Measurements from ENCODE around the gene PLA2R1.
A peak's percentile ranks its signal among the peaks of the same experiment; 100 is the strongest.

The PLA2R1 gene

DNA sequence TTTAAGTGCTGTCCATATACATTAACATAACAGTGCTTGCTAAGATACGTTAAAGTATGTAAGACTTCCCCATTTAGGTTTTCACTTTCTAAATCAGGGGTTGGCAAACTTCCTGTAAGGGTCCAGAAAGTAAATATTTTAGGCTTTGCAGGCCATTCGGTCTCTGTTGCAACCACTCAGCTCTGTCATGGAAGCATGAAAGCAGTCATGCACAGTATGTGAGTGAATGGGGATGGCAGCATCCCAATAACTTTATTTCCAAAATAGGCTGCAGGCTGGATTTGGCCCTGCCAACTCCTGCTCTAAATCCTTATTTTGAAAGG, 128.7 kb downstream of the PLA2R1 start:
- DNase-seq (ENCODE audit: extremely low read depth, low read depth): no peak
- H3K4me3 ChIP-seq (replicated peaks; ENCODE audit: low read depth, low read length): no peak overlapping the region
- TF ChIP-seq, protein P1, sequence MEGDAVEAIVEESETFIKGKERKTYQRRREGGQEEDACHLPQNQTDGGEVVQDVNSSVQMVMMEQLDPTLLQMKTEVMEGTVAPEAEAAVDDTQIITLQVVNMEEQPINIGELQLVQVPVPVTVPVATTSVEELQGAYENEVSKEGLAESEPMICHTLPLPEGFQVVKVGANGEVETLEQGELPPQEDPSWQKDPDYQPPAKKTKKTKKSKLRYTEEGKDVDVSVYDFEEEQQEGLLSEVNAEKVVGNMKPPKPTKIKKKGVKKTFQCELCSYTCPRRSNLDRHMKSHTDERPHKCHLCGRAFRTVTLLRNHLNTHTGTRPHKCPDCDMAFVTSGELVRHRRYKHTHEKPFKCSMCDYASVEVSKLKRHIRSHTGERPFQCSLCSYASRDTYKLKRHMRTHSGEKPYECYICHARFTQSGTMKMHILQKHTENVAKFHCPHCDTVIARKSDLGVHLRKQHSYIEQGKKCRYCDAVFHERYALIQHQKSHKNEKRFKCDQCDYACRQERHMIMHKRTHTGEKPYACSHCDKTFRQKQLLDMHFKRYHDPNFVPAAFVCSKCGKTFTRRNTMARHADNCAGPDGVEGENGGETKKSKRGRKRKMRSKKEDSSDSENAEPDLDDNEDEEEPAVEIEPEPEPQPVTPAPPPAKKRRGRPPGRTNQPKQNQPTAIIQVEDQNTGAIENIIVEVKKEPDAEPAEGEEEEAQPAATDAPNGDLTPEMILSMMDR (IDR thresholded peaks at IDR 0.05; ENCODE audit: low read depth, low read length, missing control alignments): no peak

GRCh38 chr2:159933040-159933726, 129.2 kb downstream of the PLA2R1 start:
- no peak for DNase-seq (ENCODE audit: extremely low read depth, low read depth)
- H3K4me3 ChIP-seq (replicated peaks; ENCODE audit: low read depth, low read length): no peak overlapping the region
- TF ChIP-seq, protein P1 (IDR thresholded peaks at IDR 0.05; ENCODE audit: low read depth, low read length, missing control alignments): no peak

DNA sequence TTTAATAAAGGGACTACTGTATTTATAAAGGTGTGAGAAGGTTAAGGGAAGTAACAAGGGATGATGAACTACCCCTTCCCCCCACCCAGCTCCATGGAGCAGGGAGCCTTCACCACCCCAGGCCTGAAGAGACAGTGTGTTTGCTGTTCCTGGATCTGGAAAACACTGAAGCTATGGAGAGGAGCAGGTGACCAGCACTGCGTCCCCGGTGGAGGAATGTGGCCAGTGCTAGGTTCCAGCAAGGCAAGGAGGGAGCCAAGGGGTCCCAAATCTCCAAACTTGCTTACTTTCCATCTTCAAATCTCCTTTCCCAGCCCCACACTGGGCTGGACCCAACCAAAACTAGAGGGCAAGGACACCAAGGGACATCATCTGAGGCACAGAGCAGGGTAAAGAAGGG, 135.7 kb downstream of the PLA2R1 start:
- TF ChIP-seq, protein P1 (IDR thresholded peaks at IDR 0.05; ENCODE audit: low read depth, low read length, missing control alignments): no peak
- H3K4me3 ChIP-seq (replicated peaks; ENCODE audit: low read depth, low read length): no peak overlapping the region
- no peak for DNase-seq (ENCODE audit: extremely low read depth, low read depth)

DNA sequence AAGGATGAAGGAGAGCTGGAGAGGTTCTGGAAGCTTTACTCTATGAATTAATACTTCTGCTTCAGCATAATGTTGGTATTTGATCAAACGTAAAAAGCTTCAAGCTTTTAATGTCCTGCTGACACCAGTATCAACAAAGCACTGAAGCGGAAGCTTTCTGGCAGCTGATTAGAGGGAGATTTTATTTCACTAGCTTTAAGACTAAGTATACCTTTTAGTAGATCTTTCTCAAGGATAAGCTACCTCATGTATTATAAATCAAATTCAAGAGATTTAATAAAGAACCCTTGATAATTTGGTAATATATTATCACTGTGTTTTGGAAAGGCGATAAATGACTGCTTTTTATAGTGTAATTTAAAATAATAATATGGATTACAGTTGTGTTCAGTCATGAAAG, 136.4 kb downstream of the PLA2R1 start:
- no peak overlapping the region for H3K4me3 ChIP-seq (replicated peaks; ENCODE audit: low read depth, low read length)
- no peak for DNase-seq (ENCODE audit: extremely low read depth, low read depth)
- TF ChIP-seq, protein P1 (IDR thresholded peaks at IDR 0.05; ENCODE audit: low read depth, low read length, missing control alignments): no peak

DNA sequence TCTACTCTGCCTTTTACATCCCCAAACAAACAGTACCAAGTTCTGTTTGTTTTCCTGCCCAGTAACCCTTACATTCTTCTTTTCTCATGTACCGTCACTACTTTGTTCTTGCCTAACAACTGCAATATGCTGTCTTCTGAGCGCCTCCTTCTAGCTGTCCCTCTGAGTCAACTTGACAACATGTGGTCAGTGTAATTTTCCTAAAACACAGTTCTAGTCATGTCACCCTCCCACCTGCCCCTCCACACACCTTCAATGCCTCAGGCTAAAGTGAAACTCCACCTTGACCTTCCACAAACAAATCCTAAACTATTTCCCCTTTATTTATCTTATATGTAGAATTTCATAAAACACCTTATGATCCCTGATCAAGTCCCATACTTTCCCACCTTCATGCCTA, 139.9 kb downstream of the PLA2R1 start:
- H3K4me3 ChIP-seq (replicated peaks; ENCODE audit: low read depth, low read length): no peak overlapping the region
- no peak for DNase-seq (ENCODE audit: extremely low read depth, low read depth)
- TF ChIP-seq, protein P1 (IDR thresholded peaks at IDR 0.05; ENCODE audit: low read depth, low read length, missing control alignments): no peak

DNA sequence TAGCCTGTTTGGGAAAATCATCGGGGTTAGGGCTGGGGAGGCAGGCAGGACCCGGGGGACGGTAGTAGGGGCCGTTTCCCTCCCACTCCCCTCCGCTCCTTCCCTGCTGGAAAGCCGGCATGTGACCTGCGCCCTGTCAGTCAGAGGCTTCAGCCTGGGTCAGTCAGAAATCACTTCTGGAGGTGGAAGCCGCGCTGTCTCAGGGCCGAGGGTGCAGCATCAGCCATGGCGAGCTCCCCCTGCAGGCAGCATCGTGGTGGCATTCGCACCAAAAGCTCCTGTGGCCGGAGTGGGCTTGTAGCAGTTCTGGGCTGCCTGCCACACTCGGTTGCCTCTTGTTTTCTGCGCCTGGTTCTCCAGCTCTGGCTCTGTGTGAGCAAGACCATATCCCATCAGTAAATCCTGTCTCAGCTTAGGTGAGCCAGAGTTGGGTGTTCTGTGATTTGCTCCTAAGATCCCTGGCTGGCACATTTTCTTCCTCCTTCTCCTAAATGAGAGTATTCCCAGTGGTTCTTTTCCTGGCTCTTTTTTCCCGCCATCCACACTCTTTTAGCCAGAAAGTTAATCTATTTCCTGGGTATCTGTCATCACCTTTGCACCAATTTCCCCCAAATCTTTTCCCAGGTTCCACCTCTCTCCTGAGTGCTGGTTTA, 140.5 kb downstream of the PLA2R1 start:
- H3K4me3 ChIP-seq (replicated peaks; ENCODE audit: low read depth, low read length): no peak overlapping the region
- DNase-seq (ENCODE audit: extremely low read depth, low read depth): no peak
- TF ChIP-seq, protein P1 (IDR thresholded peaks at IDR 0.05; ENCODE audit: low read depth, low read length, missing control alignments): peak; percentile 73
